Stimulated activated CD8-positive, alpha-beta memory T cell treated with anti-CD3 and anti-CD28 coated beads, Interleukin-15, amount 100 ng/mL, for 24 hours (primary cell): ENCODE data around the gene MCCC1.
"Not testable (repeated sequence)": the region's sequence is repeated elsewhere in the genome, so short reads cannot be mapped to it uniquely, and the experiment has no call there.

Experiments used
- DNase-seq: peaks from one replicate; pipeline ENCODE4 v3.0.0-alpha.2; 2020; ENCODE audit warnings: low read depth

MCCC1 gene

DNA sequence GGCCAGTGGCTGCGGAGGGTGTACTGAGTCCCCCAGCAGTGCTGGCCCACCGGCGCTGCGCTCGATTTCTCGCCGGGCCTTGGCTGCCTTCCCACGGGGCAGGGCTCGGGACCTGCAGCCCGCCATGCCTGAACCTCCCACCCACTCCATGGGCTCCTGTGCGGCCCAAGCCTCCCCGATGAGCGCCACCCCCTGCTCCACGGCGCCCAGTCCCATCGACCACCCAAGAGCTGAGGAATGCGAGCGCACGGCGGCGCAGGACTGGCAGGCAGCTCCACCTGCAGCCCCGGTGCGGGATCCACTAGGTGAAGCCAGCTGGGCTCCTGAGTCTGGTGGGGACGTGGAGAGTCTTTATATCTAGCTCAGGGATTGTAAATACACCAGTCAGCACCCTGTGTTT is 1.7 kb upstream of the MCCC1 start:
- DNase-seq: not testable (repeated sequence)

DNA sequence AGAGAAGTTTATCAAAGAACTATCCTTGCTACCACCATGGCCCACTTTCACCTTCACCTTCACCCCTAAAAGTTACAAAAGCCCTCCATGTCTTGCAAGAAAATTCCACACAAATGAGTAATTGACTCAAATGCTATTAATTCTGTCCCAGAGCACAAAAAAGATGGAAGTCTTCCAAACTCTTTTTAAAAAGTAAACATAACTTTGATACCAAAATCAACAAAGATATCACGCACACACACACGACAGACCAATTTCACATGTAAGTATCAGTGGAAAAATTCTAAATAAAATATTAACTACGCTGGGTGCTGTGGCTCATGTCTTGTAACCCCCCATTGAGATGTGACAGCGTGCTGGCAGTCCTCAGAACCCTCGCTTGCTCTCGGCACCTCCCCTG is 1.1 kb upstream of the MCCC1 start:
- no peak for DNase-seq

DNA sequence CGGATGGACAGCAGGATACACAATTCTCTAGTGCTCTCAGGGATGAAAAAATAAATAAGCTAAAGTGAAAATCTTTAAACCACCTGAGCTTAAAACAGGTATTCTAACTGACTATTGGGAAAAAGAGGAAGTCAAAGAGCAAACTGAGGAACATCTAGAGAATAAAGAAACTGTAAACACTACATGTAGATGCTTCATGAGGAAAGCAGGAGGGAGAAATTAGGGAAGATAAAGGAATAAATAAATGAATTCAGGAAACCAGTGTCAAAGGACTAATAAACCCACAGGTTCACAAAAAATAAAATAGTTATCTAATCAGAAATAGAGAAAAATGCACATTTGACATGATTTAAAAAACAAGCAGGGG is 525 bp upstream of the MCCC1 start:
- no peak for DNase-seq

DNA sequence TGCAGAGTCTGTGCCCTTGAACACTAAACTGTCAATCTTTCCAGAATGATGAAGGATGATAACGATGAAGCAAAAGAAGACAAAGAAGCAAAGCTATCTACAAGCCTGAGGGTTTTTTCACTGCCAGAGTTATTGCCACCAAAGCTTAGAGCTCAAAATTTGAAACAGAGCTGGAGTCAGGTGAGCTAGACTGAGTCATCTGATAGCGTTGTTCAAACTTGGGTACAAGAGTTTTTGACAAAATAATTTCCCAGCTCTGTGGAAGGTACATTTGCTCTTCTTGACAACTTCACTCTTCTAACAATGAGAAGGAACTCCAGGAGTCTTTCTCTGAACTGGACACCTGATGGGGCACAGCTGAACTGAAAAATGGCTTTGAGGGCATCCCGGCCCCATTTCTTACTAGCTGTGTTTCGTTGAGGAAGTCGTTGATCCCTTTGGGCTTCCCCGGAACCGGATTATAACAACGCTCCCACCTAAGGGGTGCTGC is 715 bp downstream of the MCCC1 start:
- DNase-seq: no peak

DNA sequence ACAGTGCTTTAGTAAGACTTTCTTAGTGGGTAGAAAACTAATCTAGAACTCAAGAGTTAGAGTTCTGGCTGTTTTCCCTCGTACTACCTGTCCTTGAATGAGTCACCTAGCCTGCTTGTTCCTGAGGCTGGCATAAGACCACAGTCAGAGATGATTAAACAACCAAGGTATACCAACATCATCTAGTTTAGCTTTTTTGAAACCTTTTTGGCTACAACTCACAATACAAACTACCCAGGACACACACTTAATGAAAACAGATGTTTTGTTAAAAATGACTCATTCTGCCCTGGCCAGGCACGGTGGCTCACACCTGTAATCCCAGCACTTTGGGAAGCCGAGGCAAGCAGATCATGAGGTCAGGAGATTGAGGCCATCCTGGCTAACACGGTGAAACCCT is 4.6 kb downstream of the MCCC1 start:
- no peak for DNase-seq

DNA sequence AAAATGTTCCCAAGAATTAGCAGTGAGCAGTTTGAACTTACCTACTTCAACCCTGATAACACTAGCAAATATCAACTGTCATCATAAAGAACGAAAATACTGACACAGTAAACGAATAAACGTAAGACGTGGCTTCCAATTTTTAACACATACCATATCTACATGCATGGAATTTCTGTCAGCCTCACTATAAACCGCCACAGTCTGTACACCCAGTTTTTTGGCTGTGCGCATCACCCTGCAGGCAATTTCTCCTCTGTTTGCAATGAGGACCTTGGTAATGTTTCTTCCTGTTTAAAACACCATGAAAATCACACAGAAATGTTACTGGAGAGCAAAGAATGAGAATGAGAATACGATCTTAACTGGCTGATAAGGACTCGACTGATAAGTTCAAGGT is 7.0 kb downstream of the MCCC1 start:
- no peak for DNase-seq

DNA sequence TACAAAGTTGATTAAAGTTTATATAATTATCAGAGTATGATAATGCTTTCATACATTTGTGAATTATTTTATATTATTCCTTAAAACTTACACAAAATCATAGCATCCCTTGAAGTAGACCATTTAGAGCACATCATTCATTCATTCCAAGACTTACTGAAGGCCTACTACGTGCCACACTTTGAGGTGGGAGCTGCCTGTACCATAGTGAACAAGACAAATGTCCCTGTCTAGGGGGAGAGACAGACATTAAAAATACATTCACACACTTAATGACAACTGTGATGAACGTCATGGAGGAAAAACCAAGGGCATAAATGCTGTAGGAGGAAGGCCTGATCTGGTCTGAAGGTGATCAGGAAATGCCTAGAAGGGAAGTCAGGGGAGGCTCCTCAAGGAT is 12.1 kb downstream of the MCCC1 start:
- DNase-seq: no peak

DNA sequence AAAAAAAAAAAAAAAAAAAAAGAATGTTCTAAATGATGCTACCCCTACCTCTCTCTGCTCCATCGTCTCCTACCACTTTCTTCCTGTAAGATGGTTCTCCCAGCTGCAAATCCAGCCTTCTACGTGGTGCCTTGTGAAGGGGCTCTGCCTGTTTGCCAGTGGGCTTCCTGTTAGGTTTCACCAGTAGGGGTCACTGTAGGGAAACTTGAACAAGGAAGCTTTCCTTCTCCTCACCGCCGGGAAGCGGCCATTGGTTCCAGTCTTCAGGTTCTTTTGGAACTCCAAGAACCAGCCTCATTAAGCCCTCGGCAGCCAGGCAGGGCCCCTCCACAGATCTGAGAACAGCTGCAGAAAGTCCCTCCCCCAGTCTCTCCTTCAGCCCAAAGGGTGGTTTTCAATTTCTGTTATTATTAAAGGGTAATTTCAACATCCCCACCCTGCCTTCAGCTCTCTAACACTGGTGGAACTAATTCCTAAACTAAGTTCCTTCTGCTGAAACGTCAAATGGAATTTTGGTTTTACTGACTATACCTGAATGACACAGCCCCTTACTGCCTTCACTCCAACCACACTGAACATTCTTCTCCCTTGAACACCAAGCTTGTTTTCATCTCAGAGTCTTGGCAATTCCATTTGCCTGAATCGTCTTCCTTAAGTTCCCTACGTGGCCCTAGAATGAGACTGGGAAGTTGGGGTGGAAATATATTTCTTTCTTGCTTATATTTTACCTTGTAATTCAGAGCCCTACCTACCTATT is 13.5 kb downstream of the MCCC1 start:
- no peak for DNase-seq

DNA sequence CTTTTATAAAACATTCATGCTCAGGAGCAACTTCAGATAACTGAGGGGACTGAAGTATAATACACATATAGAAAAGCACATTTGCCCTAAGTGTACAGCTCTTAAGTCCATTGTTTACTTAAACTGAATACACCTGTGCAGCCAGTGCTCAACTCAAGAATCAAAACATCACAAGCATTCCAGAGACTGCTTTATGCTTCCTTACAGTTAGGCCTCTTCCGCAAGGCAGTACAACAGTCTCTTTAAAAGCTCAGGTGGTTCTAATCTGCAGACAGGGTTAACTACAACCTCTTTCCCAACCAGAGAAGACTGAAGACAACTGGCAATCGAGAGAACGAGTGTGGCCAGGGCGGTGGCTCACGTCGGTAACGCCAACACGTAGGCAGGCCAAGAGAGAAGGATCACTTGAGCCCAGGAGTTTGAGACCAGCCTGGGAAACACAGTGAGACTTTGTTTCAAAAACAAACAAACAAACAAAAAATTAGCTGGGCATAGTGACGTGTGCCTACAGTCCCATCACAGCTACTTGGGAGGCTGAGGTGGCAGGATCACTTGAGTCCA is 16.9 kb downstream of the MCCC1 start:
- DNase-seq: no peak

DNA sequence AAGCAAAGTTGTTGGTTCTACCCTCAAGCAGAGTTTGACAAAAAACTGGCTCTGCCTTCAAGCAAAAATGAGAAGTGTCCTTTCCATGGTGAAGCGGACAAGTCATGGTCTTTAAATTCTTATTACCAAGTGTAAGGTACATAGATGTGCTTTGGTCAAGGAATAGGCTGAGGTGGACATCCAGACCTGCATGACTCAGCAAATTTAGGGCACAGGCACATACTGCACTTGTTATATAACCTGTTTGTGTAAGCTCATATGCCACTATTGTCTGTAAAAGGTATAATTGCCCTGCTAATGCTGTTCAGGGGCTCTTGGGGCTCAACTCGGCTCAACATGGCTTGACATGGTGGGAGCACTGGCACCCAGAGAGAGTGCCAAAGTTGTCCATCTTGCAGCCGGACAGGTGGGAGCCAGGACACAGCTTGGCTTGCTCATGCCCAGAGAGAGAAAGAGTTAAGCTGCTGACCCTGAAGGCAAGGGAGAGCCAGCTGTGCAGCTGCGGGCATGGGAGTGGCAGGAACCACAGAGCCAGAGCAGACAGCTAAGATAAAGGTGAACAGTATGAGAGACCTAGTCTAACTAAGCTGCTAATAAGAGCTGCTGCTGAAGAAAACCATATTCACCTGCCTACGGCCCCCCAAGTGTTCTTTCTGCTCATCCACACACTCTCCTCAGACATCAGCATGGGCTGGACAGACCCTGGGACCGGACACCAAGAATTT is 17.7 kb downstream of the MCCC1 start:
- no peak for DNase-seq

DNA sequence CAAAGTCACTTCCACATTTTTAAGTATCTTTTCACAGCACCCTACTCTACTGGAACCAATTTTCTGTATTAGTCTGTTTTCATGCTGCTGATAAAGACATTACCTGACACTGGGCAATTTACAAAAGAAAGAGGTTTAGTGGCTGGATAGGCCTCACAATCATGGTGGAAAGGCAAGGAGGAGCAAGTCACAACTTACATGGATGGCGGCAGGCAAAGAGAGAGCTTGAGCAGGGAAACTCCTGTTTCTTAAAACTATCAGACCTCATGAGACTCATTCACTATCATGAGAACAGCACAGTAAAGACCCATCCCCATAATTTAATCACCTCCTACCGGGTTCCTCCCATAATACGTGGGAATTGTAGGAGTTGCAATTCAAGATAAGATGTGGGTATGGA is 18.7 kb downstream of the MCCC1 start:
- no peak for DNase-seq

DNA sequence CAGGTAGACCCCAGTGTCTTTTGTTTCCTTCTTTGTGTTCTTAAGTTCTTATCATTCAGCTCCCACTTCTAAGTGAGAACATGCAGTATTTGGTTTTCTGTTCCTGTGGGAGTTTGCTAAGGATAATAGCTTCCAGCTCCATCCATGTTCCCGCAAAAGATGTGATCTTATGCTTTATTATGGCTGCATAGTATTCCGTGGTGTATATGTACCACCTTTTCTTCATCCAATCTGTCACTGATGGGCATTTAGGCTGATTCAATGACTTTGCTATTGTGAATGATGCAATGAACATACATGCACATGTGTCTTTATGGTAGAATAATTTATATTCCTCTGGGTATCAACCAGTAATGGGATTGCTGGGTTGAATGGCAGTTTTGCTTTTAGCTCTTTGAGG is 24.4 kb downstream of the MCCC1 start:
- no peak for DNase-seq

DNA sequence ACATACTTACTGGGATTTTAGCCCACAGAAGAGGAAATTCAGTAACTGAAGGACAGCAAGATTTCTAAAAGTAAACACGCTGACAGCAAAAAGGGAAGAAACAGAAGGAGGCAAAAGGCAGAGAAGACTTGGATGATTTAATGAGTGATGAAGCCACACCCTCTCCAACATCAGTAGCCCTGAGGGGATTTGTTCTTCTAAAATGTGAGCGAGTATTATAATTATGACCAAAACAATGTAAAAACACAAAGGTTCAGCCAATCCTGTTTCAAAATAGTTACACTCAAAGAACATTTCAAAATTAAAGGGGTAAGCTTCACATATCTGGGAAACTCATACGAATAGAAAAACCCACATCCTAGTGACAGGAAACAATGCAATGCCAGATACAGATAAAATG is 25.0 kb downstream of the MCCC1 start:
- DNase-seq: no peak

DNA sequence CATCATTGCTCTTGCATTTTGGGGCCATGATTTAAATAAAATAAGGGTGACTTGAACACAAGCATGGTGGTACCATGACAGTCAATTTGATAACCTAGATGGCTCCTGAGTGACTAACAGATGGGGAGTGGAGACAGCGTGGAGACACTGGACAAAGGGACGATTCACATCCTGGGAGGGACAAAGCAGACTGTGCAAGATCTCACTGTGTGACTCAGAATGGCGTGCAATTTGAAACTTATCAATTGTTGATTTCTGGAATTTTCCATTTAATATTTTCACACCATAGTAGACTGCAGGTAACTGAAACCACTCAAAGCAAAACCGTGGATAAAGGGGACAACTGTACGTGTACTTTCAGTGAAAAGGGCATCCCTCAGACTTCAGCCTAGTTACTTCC is 25.5 kb downstream of the MCCC1 start:
- no peak for DNase-seq

DNA sequence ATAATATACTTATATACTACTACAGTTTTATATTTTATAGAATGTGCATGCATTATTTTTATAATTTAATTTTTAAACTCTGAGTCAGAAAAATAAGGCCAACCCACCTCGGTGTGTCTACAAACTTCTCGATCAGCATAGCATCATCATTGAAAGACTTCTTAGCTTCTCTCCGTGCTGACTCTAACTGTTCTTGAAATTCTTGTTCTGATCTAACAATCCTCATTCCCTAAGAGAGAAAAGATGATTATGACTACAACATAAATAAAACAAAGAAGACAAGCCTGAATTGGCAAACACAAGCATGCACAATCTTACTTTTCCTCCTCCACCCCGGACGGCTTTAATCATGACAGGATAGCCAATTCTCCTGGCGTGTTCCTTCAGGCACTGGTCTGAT is 28.4 kb downstream of the MCCC1 start:
- DNase-seq: no peak

DNA sequence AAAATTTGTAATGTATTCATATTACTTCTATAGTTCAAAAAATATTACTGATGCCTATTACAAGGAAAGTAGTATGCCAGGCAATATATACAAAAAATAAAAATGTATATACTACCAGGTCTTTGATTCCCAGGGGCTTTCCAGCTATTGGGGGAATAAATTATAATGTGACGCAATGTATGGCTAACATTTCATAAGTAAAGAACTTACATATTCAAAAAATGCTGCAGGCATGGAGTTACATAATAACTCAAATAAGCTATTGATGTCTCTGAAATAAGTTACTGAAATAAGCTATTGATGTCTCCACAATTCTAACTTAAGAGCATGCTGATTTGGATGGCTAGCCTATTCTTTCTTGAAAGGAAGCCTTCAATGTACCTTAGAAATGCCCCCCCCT is 30.2 kb downstream of the MCCC1 start:
- DNase-seq: no peak

DNA sequence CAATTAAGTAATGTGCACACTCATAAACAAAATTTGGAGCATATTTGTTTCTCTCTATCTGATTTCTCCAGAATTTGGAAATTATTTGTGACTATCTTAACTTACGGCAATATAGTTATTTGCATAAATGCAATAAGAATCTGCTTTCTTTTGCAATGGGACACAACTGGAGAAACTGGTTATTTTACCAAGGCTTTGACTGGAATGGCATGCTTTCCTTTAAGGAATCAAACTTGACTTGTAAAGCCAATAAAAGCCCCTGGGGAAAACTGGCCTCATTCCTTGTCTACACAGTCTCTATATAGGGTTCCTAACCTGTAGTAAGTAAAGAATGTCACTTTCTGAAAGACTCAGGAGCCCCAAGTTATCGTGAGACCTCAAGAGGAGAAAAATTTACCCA is 32.4 kb downstream of the MCCC1 start:
- DNase-seq: not testable (repeated sequence)

DNA sequence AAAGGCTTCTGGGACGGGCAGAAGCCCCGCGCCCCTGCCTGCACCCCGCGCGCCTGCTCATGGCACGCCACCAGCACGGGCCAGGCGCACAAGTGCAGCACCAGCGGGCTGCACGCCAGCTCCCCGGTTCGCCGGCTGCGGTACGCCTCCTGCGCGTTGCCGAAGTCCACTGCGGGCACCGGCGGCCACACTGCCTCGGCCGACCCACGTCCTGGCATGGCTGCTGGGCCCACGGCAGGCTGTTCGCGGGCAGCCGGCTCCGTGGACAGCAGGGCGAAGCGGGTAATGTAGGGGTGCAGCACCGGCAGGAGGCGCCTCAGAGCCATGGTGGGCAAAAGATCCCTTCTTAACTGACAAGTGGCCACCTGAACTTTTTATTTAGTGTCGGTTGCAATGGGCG is 34.8 kb downstream of the MCCC1 start:
- no peak for DNase-seq

DNA sequence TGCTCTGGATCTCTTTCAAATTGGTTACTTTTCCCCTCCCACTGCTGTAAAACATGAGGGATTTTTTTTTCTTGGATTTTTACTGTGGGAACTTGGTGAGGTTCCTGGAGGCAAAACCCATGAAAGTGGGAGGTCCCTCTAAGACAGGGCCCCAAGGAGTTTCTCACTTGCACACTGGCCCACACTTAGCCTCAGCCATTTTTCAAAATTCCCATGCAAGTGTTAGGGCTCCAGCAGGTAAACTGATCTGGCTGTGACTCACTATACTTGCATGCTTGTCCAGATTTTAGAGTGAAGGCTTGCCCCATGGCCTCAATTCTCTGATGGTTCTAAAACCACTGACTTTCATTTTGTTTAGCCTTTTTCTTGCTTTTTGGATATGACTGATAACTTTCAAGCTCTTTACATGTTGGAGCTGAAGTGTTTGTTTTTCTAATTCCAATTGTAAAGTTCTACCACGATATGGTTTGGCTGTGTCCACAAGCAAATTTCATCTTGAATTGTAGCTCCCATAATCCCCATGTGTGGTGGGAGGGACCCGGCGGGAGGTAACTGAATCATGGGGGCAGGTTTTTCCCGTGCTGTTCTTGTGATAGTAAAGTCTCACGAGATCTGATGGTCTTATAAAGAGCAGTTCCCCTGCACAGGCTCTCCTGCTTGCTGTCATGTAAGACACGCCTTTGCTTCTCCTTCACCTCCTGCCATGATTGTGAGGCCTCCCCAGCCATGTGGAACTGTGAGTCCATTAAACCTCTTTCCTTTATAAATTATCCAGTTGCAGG is 37.7 kb downstream of the MCCC1 start:
- DNase-seq: no peak

DNA sequence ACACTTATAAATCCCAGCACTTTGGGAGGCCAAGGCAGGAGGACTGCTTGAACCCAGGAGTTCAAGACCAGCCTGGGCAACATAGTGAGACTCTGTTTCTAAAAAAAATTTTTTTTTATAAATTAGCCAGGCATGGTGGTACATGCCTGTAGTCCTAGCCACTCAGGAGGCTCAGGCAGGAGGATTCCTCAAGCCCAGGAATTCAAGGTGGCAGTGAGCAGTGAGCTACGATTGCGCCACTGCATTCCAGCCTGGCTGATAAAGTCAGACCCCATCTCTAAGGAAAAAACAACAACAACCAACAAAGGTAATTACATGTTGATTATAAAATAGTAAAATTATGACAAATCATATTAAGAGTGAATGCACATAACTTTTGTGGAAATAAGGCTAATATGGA is 40.9 kb downstream of the MCCC1 start:
- DNase-seq: no peak

DNA sequence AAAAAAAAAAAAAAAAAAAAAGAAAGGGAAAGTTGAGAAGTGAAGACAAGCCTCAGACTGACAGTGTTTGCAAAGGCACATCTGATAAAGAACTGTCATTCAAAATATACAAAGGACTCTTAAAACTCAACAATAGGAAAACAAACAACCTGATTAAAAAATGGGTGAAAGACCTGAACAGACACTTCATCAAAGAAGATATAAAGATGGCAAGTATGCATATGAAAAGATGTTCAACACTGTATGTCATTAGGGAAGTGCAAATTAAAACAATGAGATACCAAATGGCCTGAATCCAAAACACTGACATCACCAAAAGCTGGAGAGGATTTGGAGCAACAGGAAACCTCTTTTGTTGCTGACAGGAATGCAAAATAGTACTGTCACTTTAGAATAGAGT is 48.6 kb downstream of the MCCC1 start:
- no peak for DNase-seq

DNA sequence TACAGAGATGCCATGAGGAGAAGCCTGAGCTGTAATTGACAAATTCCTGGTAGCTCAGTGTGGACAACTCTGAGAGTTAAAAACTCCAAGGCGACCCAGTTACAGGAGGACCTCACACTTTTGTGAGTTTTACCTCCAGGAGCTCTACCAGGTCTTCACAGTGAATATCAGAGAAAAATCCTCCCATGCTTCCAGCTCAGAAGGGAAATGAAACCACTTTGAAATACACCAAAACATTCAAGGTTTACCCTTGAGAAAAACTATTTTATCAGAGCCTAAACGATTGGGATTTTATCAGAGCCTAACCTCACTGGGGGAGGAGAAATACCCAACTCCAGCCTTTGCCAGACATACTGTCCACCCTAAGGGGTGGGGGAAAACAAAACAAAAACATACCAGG is 52.4 kb downstream of the MCCC1 start:
- DNase-seq: no peak
